Measurements from ENCODE around the gene TCN2.

- TF ChIP-seq, protein P1, sequence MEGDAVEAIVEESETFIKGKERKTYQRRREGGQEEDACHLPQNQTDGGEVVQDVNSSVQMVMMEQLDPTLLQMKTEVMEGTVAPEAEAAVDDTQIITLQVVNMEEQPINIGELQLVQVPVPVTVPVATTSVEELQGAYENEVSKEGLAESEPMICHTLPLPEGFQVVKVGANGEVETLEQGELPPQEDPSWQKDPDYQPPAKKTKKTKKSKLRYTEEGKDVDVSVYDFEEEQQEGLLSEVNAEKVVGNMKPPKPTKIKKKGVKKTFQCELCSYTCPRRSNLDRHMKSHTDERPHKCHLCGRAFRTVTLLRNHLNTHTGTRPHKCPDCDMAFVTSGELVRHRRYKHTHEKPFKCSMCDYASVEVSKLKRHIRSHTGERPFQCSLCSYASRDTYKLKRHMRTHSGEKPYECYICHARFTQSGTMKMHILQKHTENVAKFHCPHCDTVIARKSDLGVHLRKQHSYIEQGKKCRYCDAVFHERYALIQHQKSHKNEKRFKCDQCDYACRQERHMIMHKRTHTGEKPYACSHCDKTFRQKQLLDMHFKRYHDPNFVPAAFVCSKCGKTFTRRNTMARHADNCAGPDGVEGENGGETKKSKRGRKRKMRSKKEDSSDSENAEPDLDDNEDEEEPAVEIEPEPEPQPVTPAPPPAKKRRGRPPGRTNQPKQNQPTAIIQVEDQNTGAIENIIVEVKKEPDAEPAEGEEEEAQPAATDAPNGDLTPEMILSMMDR (IDR thresholded peaks at IDR 0.05), result no peak
- no peak for TF ChIP-seq POLR2A (IDR thresholded peaks at IDR 0.05)
Observed at GRCh38 chr22:30596199-30596598, 10.8 kb upstream of the TCN2 start.

Measured in sigmoid colon (tissue), 3 donors.